Left ventricle myocardium superior (tissue), 1 donor: ENCODE data around the gene TSR2. TPM values are rescaled to one million over a fixed set of nuclear protein-coding genes. Genes with fewer than 3 reads are reported as not detected.

Source experiments
- ATAC-seq: fragments of 200-7000 bp; cut with Tn5 transposase; one replicate; pipeline ENCODE4 v1.9.1; 2020; ENCODE audit warnings: mild to moderate bottlenecking, moderate library complexity
- DNase-seq: peaks from one replicate; pipeline ENCODE4 v3.0.0-alpha.2; 2020
- intact Hi-C: fragments of 100-400 bp; cut with micrococcal nuclease; formaldehyde crosslinking; loops from one replicate; pipeline ENCODE4 v1.11.0; 2022
- long read RNA-seq: library from polyadenylated mRNA; unstranded; transcript quantifications from one replicate; pipeline ENCODE4 v2.0.0, GENCODE V29; 2021
- total RNA-seq: library from RNA; stranded (reverse); fragmentation: NEBNext Ultra II Directional; extraction: Animal tissue kit (Norgen Biotek cat#: 25700); gene quantifications from one replicate; pipeline ENCODE4 v1.2.1, GENCODE V29; 2021
- donor health status: DM: no; HTN: yes; CAD: no; lungs with severe emphysema.

TSR2 gene, protein sequence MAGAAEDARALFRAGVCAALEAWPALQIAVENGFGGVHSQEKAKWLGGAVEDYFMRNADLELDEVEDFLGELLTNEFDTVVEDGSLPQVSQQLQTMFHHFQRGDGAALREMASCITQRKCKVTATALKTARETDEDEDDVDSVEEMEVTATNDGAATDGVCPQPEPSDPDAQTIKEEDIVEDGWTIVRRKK
- 39.7 TPM for total RNA-seq
- long read RNA-seq, transcript TSR2-201 (5 exons, 1,534 nt): major isoform, 106 of 113 reads
- long read RNA-seq, partial matches to known transcripts: 5 of 113 reads
- long read RNA-seq, other reads (novel, unspliced or antisense): 2 of 113 reads

DNA sequence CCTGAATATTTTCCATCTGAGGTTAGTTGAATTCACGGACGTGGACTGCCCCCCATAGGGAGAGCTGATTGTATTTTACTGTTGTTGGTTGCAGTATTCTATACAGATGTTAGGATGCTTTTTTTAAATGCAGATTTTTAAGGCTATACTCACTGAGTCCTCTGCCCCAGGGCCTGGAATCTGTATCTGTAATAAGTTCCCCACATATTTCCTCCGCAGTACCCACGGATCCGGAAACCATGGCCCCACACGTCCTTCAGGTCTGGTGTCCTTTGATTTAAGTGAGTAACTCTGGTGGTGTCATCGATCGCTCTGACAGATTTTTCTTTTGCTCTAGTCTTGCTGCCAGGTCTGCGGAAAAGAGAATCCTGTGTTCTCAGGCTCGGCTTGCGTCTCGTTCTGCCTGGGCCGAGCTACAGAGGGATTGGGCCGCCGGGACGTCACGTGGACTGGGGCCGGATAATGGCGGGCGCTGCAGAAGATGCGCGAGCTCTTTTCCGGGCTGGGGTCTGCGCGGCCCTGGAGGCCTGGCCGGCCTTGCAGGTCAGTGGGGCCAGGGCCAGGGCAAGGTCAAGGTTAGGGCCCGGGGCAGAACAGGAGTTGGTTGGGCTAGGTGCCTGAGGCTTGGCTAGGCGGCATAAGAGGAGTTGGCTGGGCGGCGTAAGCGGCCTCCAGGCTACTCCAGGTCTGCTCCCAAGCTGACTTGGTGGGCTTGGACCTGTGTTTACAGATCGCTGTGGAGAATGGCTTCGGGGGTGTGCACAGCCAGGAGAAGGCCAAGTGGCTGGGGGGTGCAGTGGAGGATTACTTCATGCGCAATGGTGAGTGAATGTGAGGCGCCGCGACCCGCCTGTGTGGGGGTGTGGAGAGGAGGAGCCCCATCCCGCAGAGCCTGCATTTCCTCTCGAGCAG, at the start of gene TSR2:
TSS of gene TSR2 (plus strand) at position 445 of the 912 bp plus-strand sequence. CDS start at position 463, 18 bp downstream.
- DNase-seq (peak; percentile 85), ATAC-seq (peak; percentile 100)
- intact Hi-C loops: no loop called here

DNA sequence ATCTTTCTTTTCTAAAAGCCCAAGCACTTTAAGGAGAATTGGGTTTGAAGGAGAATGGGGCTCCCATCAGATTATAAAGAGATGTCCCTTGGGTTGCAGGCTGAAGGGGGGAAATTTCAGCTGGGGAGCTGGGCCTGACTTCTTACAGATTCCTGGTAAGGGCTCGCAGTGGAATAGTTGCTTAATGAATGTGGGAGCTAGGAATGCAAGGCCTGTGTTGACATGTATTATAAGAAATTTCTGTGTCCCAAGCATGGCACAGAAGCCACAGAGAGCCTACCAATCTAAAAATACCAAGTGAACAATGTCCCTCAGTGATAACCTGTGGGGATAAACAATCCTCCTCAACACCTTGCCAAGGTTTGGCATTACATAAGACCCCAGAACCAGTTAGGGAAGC, 43.1 kb upstream of the TSR2 start:
- intact Hi-C loops: no loop called here
- no peak for ATAC-seq

DNA sequence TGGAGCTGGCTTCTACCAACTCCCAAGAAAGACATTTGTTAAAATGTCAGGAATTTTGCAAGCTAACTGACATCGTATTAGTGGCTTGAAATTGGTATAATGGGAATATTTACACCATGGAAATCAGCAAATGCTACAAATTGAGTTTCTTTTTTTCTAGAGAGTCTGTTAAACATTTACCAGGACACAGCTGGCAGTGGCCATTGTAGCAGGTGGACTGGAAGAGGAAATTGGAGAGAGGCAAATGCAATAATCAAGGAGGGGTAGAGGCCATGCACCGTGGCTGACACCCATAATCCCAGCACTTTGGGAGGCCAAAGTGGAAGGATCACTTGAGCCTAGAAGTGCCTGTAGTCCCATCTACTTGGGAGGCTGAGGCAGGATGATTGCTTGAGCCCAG, 32.9 kb upstream of the TSR2 start:
- intact Hi-C loops: no loop called here
- DNase-seq (no peak), ATAC-seq (no peak)

More for the DNA sequence above, 43.1 kb upstream of the TSR2 start:
- DNase-seq: no peak

DNA sequence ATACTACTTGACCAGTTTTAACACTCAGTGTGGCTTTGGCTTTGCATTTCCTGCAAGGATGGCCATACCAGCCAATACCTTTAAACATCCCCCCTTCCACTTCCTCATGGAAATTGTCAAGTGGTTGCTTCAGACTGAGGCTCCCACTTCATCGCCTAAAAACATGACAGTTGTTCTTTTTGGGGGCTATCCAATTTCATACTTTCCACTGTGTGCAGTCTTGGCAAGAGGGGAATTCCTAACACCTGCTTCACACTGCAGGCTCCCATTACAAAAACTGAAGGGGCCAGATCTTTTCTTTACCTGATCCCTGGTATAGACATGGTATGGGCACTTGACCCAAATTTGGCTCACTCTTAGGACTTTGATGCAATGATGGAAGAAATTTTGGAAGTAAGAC, 28.5 kb upstream of the TSR2 start:
- intact Hi-C loops: no loop called here
- ATAC-seq: peak; percentile 40

DNA sequence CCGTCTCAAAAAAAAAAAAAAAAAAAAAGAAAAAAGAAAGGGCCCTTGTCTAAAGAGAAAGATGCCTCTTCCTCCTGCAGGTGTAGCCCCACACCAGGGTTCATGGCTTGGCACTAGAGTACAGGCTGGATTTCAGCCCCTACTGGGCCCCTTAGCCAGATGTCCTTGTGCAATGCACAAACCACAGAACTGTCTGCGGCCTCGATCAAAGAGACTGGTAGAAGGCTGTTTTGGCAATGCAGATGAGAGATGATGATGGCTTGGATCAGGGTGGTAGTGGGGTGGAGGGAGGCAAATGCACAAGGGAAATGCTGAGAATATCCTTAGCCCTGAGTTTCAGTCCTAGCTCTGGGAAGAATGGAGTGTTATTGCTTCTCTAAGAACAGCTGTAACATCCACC, 26.5 kb upstream of the TSR2 start:
- DNase-seq: no peak
- intact Hi-C loops: no loop called here
- ATAC-seq: no peak

More for the DNA sequence above, 28.5 kb upstream of the TSR2 start:
- DNase-seq: no peak

DNA sequence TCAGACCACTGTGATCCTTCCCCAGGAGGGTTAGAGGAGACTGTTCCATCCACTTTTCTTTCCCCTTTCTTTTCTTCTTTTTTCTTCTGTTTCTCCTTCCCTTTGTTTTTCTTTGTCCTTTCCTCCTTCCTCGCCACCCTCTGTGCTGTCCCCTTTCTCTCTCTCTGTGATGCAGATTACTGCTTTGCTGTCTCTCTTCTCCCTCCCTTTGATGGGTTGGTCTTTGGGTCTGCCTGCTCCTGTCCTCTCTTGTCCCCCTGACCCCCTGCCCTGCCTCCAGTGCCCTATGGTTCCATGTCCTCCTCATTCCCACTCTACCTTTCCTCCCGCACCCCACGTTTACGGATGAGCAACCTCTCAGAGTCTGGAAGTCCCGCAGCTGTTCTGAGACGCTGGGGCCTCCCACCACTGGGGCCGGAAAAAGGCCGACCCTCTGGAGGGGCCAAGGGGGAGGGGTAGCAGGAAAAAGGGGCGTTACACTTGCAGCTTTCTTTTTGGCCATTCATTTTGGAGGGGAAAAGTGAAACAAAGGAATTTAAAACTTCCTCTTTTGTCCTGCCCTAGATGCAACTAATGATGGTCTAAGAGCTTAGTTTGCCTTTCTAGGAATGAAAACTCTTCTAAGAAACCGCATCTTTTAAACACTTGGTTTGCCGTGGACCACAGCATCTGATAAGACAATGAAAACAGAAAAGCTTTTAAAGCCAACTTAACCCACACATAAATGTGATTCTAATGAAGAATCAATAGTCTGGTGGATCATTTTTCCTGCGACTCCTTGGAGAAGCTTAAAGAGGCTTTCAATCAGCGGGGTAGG, 24.5 kb upstream of the TSR2 start:
- DNase-seq (no peak), ATAC-seq (no peak)
- intact Hi-C loops: no loop called here

DNA sequence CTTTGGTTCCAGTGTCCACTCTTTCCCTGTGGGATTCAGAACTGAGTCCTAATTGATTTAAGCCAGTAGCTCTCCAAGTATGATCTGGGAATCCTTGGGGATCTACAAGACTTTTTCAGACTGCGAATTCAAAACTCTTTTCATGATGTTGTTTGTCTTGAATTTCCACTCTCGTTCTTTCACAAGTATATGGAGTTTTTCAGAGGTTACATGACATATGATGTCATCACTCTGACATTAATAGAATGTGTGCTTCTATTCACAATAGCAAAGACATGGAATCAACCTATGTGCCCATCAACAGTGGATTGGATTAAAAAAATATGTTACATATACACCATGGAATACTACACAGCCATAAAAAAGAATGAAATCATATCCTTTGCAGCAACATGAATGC, 23.2 kb upstream of the TSR2 start:
- DNase-seq (no peak), ATAC-seq (no peak)
- intact Hi-C loops: no loop called here

DNA sequence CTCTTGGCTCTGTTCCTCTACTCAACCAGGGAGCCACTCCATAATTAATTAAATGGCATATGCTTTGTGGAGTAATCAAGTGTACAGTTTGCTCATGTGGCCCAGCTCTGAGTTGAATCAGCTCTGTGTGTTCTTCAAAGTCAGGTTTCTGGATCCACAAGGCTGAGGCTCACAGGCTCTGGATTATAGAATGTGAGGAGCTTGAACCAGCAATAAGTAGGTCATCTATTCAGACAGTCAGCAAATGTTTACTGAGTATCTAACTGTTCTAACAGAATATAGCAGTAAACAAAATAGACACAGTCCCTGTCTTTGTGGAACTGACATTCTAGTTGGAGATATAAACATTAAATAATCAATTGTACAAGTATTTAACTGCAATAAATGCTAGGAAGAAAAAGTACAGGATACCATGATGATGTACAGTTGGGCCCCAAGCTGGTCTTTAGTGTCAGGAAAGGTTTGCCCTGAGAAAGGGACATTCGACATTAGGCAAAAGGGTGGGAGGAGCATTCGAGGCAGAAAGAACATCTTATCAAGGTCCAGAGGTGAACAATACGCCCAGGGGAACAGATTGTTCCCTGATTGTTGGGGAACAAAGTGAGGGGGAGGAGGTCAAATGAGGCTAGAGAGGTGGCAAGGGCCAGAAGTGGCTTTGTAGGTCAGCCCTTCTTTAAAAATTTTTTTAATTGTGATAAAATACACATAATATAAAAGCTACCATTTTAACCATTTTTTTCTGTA, 20.5 kb upstream of the TSR2 start:
- intact Hi-C loops: no loop called here
- ATAC-seq: peak; percentile 93
- no peak for DNase-seq

DNA sequence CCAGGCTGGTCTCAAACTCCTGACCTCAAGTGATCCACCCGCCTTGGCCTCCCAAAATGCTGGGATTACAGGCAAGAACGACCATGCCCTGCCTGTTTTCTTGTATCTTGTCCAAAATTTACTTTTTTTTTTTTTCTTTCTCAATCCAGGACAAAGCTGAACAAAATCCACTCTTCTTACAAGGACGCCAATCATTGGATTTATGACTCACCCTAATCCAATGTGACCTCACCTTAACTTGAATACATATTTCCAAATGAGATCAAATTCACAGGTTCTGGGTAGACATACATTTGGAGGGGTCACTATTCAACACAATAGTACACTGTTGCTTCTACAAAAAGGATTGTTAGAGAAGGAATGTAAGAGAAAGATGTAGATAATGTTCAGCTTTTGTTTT, 18.0 kb upstream of the TSR2 start:
- no peak for DNase-seq
- intact Hi-C loops: no loop called here
- ATAC-seq: no peak

DNA sequence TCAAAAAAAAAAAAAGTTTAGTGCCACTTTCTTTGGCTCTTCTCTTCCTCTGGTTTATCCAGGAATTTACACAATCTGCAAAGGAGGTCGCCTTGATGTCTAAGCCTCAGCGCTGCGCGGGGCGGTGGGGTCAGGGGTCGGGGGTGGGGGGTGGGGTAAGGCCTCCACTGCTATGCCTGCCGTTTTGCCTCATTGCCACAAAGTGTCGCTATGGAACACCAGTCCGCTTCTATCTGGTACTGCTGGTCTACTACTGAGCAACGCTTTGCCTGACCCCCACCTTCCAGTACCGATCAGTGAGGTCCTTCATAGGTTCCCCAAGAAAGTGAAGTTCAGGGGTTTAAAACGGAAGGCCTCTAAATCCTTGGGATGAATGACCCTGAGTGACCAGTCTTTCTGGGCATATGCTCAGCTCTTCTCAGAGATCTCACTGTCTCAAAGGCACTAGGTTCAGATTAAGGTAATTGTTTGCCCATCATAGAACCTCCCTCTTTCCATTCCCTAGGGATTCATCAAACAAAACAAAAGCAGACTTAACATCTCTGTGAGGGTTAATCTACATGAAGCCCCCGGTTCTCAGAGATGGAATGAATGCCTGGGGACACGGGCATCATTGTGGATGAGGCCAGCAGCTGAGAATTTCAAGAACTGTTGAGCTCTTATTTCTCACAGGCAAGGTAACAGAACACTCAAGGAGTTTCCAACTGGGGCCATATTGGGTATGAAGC, 16.9 kb upstream of the TSR2 start:
- no peak for DNase-seq
- no peak for ATAC-seq
- intact Hi-C loops: no loop called here

DNA sequence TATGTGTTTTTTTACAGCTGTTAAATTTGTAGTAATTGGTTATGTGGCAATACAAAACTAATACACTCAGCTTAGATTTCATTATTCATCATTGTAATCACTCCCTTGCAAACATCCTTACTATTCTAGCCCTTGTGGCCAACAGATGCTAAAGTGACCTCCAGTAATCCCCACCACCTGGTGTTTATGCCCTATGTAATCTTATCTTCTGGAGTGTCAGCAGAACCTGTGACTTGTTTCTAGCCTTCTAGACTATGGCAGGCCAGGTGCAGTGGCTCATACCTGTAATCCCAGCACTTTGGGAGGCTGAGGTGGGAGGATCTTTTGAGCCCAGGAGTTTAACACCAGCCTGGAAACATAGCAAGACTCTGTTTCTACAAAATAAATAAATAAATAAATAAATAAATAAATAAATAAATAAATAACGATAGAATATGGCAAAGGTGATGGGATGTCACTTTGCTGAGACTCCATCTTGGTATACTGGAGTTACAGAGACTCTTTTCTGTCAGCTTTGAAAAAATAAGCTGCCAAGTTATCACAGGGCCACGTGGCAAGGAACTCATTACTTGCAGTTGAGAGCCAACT, 12.3 kb upstream of the TSR2 start:
- ATAC-seq: no peak
- DNase-seq: no peak
- intact Hi-C loops: no loop called here

DNA sequence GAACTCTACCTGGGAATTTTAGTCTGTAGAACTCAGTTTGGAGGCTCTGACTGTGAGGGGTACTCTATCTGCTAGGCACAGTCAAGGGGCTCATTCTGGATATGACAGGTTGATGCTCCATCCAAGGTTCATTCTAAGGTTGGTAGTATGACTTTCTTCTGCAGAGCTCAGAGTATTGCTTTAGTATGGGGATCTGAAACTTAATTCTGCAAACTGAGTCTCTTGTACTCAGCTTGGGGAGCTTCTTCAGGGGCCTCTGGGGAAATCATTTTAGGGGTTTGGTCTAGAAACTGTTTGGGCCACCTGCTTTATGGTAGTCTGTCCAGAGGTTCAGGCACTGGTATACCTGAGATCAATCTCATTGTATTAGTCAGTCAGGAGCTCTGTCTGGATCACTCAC, 9.7 kb upstream of the TSR2 start:
- intact Hi-C loops: no loop called here
- no peak for ATAC-seq
- DNase-seq: no peak

DNA sequence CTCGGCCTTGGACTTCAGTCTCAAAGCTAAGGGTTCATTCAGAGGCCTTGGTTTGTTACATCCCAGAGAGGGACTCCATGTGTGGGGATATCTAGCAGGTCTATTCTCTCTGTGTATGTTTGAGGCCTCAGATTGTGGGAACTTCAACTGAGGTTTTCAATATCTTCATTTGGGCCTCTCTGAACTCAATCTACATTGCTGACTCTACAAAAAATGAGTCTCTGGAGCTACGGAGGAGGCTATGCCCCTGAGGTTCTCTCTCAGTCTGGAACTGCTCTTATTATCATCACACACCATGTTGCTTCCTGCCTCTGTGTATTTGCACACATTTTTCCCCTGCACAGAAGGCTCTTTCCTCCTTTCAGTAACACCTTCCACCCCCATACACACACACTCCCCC, 5.1 kb upstream of the TSR2 start:
- intact Hi-C loops: no loop called here
- no peak for DNase-seq
- ATAC-seq: no peak

DNA sequence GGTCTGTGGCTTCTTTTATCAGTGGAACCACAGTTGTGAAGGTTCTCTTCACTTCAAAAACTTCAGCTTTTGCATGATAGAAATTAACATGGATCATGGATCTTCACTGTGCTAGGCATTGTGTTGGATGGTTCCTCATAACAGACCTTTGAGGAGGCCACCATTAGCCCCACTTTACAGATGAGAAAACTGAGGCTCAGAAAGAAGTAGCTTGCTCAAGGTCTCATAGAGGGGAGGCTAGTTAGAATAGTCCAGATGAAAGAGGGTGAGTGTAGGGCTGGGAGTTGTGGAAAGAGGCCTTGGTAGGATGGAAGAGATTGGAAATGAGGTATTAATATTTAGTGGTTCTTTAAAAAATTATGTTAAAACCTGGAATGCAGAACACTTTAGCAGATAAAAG, 2.6 kb downstream of the TSR2 start:
- intact Hi-C loops: no loop called here
- DNase-seq (no peak), ATAC-seq (no peak)

DNA sequence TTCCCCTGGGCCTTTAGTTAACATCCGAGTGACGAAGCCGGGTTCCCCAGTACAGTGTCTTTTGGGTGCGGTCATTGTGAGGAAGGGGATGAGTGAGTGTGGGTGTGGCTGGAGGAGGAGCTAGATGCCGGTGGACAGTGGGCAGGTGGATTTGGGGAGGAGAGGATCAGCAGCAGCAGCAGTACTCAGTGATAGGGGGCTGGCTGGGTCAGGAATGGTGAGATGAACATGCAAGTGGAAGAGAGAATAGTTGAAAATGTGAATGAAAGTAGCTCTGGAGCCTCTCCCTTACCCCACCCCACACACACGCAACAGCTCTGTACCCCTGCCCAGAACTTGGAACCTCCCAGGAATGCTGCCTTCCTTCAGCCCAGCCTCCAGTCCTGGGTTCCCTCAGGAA, 4.5 kb downstream of the TSR2 start:
- intact Hi-C loops: no loop called here
- ATAC-seq: no peak
- no peak for DNase-seq

DNA sequence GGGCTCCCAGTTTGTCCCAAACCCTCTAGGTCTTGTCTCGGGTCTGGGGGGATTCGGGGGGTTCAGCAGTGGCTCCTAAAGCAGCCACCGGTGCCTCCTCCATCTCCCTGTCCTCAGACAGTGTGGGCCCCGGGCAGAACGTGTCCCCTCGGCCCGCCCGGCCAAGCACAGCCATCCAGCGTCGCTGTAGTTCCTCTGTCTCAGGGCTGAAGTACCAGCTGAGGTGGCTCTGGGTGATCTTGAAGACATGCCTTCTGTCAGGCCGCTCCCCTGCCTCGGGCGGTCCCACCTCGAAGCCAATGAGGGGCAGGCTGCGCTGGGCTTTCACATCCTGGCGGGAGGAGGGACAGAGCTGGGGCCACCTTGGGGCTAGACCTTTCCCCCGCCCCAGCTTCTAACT, 5.9 kb downstream of the TSR2 start:
- DNase-seq (no peak), ATAC-seq (no peak)
- intact Hi-C loops: no loop called here

DNA sequence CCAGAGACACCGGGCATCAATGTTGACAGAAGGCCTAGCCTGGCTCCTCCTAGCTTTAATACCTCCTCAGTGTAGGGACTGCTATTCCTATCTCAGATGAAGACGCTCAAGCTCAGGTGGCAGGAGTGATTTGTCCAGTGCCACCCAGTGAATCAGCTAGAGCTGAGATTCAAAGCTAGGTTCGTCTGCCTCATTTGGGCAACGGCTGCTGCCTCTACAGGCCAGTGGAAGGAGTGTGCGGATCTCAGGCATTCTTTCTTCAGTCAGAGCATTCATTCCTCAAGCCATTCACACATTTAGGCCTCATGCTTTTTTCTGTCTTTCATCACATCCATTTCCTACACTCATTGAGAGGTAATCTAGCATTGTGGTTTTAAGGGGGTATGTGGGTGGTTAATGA, 7.3 kb downstream of the TSR2 start:
- DNase-seq (no peak), ATAC-seq (no peak)
- intact Hi-C loops: no loop called here

DNA sequence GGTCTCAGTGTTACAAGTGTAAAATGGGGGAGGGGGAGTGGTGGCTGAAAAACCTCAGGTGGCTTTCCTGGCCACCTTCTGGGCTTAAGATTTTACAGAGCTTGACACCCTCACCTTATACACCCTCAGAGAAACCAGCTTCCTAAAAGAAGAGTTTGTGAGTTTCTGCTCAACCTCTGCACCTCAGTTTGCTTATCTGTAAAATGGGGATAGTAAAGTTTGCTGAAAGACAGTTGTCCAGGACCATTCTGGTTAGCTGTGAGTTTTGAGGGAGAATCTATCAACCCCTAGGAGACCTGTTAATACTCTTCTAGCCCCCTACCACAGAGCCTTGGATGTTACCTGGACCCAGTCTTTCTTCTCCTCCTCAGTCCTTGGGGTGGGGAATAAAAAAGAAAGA, 9.7 kb downstream of the TSR2 start:
- intact Hi-C loops: no loop called here
- DNase-seq (no peak), ATAC-seq (no peak)
